Left ventricle myocardium inferior (tissue), 1 donor: Measurements from ENCODE around the gene VSTM2L. TPM values are rescaled to one million over a fixed set of nuclear protein-coding genes. Genes with fewer than 3 reads are reported as not detected.
A peak's percentile ranks its signal among the peaks of the same experiment; 100 is the strongest.

ENCODE experiments used
- DNase-seq: peaks from one replicate; pipeline ENCODE4 v3.0.0-alpha.2; 2020
- H3K27ac ChIP-seq: fragments of 200-600 bp; replicated peaks from 2 replicates; pipeline ENCODE4 v1.8.0; 2021
- H3K27me3 ChIP-seq: fragments of 200-600 bp; 2 replicates; pipeline ENCODE4 v1.8.0; 2021; ENCODE audit warnings: low read depth
- H3K36me3 ChIP-seq: fragments of 200-600 bp; 2 replicates; pipeline ENCODE4 v1.8.0; 2021
- H3K4me1 ChIP-seq: fragments of 200-600 bp; 2 replicates; pipeline ENCODE4 v1.8.0; 2021
- H3K4me3 ChIP-seq: fragments of 200-600 bp; 2 replicates; pipeline ENCODE4 v1.8.0; 2021; ENCODE audit warnings: mild to moderate bottlenecking, moderate library complexity
- H3K9me3 ChIP-seq: fragments of 200-600 bp; replicated peaks from 2 replicates; pipeline ENCODE4 v1.8.0; 2021
- intact Hi-C: fragments of 100-400 bp; cut with micrococcal nuclease; formaldehyde crosslinking; loops from one replicate; pipeline ENCODE4 v1.11.0; 2022
- total RNA-seq: library from RNA; stranded (reverse); fragmentation: NEBNext Ultra II Directional; extraction: Animal tissue kit (Norgen Biotek cat#: 25700); gene quantifications from one replicate; pipeline ENCODE4 v1.2.1, GENCODE V29; 2021
- TF ChIP-seq, protein P1 (sequence below): fragments of 200-600 bp; IDR thresholded peaks from 2 replicates; pipeline ENCODE4 v1.8.0; 2021; ENCODE audit warnings: antibody characterized with exemption, mild to moderate bottlenecking, borderline replicate concordance
- donor health status: DM: no; HTN: yes; CAD: no; lungs with severe emphysema.

VSTM2L gene
- total RNA-seq, 1 donor from 2014 or later: 50.3 TPM

- no peak for DNase-seq
- intact Hi-C loops: no loop called here
These were observed 10.9 kb upstream of the VSTM2L start for GRCh38 chr20:37892001-37892400.

GRCh38 chr20:37893566-37894241, 9.2 kb upstream of the VSTM2L start:
- Histone ChIP-seq H3K27me3 (peaks cover 16% of the 10 kb centered on the region), H3K36me3 (no peaks in the 10 kb centered on the region), H3K9me3 (no peaks in the 10 kb centered on the region), H3K27ac (no peak overlapping the region), H3K4me1 (peaks cover 21% of the 10 kb centered on the region), H3K4me3 (no peak overlapping the region)
- no peak for DNase-seq
- TF ChIP-seq, protein P1, sequence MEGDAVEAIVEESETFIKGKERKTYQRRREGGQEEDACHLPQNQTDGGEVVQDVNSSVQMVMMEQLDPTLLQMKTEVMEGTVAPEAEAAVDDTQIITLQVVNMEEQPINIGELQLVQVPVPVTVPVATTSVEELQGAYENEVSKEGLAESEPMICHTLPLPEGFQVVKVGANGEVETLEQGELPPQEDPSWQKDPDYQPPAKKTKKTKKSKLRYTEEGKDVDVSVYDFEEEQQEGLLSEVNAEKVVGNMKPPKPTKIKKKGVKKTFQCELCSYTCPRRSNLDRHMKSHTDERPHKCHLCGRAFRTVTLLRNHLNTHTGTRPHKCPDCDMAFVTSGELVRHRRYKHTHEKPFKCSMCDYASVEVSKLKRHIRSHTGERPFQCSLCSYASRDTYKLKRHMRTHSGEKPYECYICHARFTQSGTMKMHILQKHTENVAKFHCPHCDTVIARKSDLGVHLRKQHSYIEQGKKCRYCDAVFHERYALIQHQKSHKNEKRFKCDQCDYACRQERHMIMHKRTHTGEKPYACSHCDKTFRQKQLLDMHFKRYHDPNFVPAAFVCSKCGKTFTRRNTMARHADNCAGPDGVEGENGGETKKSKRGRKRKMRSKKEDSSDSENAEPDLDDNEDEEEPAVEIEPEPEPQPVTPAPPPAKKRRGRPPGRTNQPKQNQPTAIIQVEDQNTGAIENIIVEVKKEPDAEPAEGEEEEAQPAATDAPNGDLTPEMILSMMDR: no peak
- intact Hi-C loops: no loop called here

More at GRCh38 chr20:37892001-37892400, 10.9 kb upstream of the VSTM2L start:
- Histone ChIP-seq H3K4me3 (no peak overlapping the region), H3K27ac (no peak overlapping the region), H3K36me3 (no peaks in the 10 kb centered on the region), H3K9me3 (no peaks in the 10 kb centered on the region), H3K27me3 (peaks cover 12% of the 10 kb centered on the region), H3K4me1 (peaks cover 13% of the 10 kb centered on the region)
- TF ChIP-seq, protein P1: no peak

DNA sequence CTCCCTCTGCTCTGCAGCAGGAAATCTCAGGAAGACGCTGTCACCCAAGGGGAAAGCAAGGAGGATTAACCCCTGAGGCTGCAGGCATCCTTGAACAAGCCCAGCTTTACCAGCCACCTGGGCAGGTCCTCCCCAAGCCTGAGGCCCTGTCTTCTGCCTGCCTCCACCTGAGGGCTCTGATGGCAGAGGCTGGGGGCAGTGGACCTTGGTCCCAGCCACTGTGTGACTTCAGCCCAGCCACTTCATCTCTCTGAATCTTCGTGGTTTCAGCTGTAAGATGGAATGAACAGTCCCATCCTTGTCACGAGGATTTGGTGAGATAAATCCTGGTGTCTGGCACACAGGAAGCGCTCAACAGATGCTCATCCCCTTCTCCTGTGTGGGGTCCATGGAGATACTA, 8.5 kb upstream of the VSTM2L start:
- Histone ChIP-seq H3K9me3 (no peaks in the 10 kb centered on the region), H3K27ac (no peak overlapping the region), H3K4me3 (no peak overlapping the region), H3K27me3 (peaks cover 22% of the 10 kb centered on the region), H3K36me3 (no peaks in the 10 kb centered on the region), H3K4me1 (peaks cover 21% of the 10 kb centered on the region)
- intact Hi-C loops: no loop called here
- no peak for DNase-seq
- TF ChIP-seq, protein P1: no peak

GRCh38 chr20:37895166-37895565, 7.8 kb upstream of the VSTM2L start:
- no peaks in the 10 kb centered on the region for H3K36me3 ChIP-seq
- intact Hi-C loops: no loop called here
- TF ChIP-seq, protein P1: no peak
- H3K4me1 ChIP-seq: peaks cover 21% of the 10 kb centered on the region
- no peaks in the 10 kb centered on the region for H3K9me3 ChIP-seq
- H3K27ac ChIP-seq: no peak overlapping the region
- peaks cover 29% of the 10 kb centered on the region for H3K27me3 ChIP-seq
- no peak overlapping the region for H3K4me3 ChIP-seq
- DNase-seq: no peak

DNA sequence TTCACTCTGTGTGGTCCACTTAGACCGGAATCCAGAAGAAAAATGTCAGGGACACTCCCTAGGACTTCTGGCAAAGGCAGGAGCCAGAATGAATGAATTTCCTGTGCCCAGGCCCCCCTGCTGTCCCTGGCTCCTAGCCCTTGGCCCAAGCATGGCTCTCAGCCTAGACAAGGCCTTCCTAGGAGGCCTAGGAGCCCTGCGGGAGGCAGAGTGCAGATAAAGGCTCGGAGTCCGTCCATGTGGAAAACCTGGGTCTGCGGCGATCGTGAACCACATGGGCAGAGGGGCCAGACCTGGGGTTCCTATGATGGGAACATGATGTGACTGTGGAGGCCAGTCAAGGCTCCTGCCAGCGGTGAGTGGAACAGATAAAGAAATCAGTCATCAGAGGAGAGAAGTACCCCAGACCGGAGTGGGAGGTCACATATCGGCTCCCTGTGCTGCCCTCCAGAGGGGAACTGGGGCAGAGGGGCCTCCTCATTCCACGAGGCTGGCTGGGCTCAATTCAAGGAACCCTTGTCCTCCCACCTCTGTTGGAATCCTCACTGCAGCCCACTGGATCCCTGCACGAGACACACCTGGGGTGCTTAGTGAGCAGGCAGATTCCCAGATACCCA, 5.9 kb upstream of the VSTM2L start:
- Histone ChIP-seq H3K9me3 (no peaks in the 10 kb centered on the region), H3K27ac (no peak overlapping the region), H3K4me3 (no peak overlapping the region), H3K36me3 (no peaks in the 10 kb centered on the region), H3K4me1 (peaks cover 23% of the 10 kb centered on the region), H3K27me3 (peaks cover 48% of the 10 kb centered on the region)
- intact Hi-C loops: no loop called here
- TF ChIP-seq, protein P1: peak; percentile 42
- DNase-seq: peak; percentile 23
